ENCODE data around the gene TTI1.
A peak's percentile ranks its signal among the peaks of the same experiment; 100 is the strongest.

TTI1 gene

GRCh38 chr20:37988306-37988954, 44.8 kb downstream of the TTI1 start:
- Histone ChIP-seq H3K36me3 (ENCODE audit: control insufficient read depth, insufficient read depth, low read length) (peaks cover 49% of the 10 kb centered on the region), H3K4me3 (ENCODE audit: extremely low read depth, insufficient read depth, low read length, poor library complexity, severe bottlenecking) (no peak overlapping the region), H3K27ac (ENCODE audit: low read depth, low read length, severe bottlenecking) (peak overlapping the region; percentile 59), H3K4me1 (ENCODE audit: control insufficient read depth, insufficient read depth, low read length, poor library complexity, severe bottlenecking) (peaks cover 19% of the 10 kb centered on the region), H3K9me3 (ENCODE audit: control insufficient read depth, low read length) (no peaks in the 10 kb centered on the region)
- 94 to 98% methylated on average over 3 to 5 of the region's 5 CpGs for WGBS, 2 experiments (ENCODE audit: insufficient coverage in 2 of 2)

- H3K27ac ChIP-seq (ENCODE audit: low read depth, low read length, severe bottlenecking) = peak overlapping the region; percentile 59
- H3K9me3 ChIP-seq (ENCODE audit: control insufficient read depth, low read length) = no peaks in the 10 kb centered on the region
- peaks cover 19% of the 10 kb centered on the region for H3K4me1 ChIP-seq (ENCODE audit: control insufficient read depth, insufficient read depth, low read length, poor library complexity, severe bottlenecking)
- no peak overlapping the region for H3K4me3 ChIP-seq (ENCODE audit: extremely low read depth, insufficient read depth, low read length, poor library complexity, severe bottlenecking)
- 84 to 88% methylated on average over 7 to 10 of the region's 12 CpGs for WGBS, 2 experiments (ENCODE audit: insufficient coverage in 2 of 2)
- H3K36me3 ChIP-seq (ENCODE audit: control insufficient read depth, insufficient read depth, low read length) = peaks cover 51% of the 10 kb centered on the region
These were observed 45.5 kb downstream of the TTI1 start for GRCh38 chr20:37987602-37988290.

- Histone ChIP-seq H3K27ac (ENCODE audit: low read depth, low read length, severe bottlenecking) (peak overlapping the region; percentile 51), H3K9me3 (ENCODE audit: control insufficient read depth, low read length) (no peaks in the 10 kb centered on the region), H3K4me1 (ENCODE audit: control insufficient read depth, insufficient read depth, low read length, poor library complexity, severe bottlenecking) (peaks cover 19% of the 10 kb centered on the region), H3K4me3 (ENCODE audit: extremely low read depth, insufficient read depth, low read length, poor library complexity, severe bottlenecking) (no peak overlapping the region), H3K36me3 (ENCODE audit: control insufficient read depth, insufficient read depth, low read length) (peaks cover 53% of the 10 kb centered on the region)
- 87 to 91% methylated on average over 7 to 9 of the region's 9 CpGs for WGBS, 2 experiments (ENCODE audit: insufficient coverage in 2 of 2)
These were observed 46.2 kb downstream of the TTI1 start for GRCh38 chr20:37986873-37987601.

- Histone ChIP-seq H3K4me1 (ENCODE audit: control insufficient read depth, insufficient read depth, low read length, poor library complexity, severe bottlenecking) (peaks cover 19% of the 10 kb centered on the region), H3K36me3 (ENCODE audit: control insufficient read depth, insufficient read depth, low read length) (peaks cover 48% of the 10 kb centered on the region), H3K9me3 (ENCODE audit: control insufficient read depth, low read length) (no peaks in the 10 kb centered on the region), H3K4me3 (ENCODE audit: extremely low read depth, insufficient read depth, low read length, poor library complexity, severe bottlenecking) (no peak overlapping the region), H3K27ac (ENCODE audit: low read depth, low read length, severe bottlenecking) (no peak overlapping the region)
- WGBS, 2 experiments (ENCODE audit: insufficient coverage in 2 of 2) = 97 to 98% methylated on average over 7 to 8 of the region's 9 CpGs
These were observed 47.0 kb downstream of the TTI1 start for GRCh38 chr20:37986044-37986858.

- H3K36me3 ChIP-seq (ENCODE audit: control insufficient read depth, insufficient read depth, low read length) = peaks cover 40% of the 10 kb centered on the region
- peaks cover 9% of the 10 kb centered on the region for H3K4me1 ChIP-seq (ENCODE audit: control insufficient read depth, insufficient read depth, low read length, poor library complexity, severe bottlenecking)
- no peak overlapping the region for H3K27ac ChIP-seq (ENCODE audit: low read depth, low read length, severe bottlenecking)
- 91% methylated on average over 13 to 14 of the region's 14 CpGs for WGBS, 2 experiments (ENCODE audit: insufficient coverage in 2 of 2)
- H3K9me3 ChIP-seq (ENCODE audit: control insufficient read depth, low read length) = no peaks in the 10 kb centered on the region
- no peak overlapping the region for H3K4me3 ChIP-seq (ENCODE audit: extremely low read depth, insufficient read depth, low read length, poor library complexity, severe bottlenecking)
These were observed 49.1 kb downstream of the TTI1 start for GRCh38 chr20:37984018-37984785.

GRCh38 chr20:37983286-37983685, 50.0 kb downstream of the TTI1 start:
- H3K9me3 ChIP-seq (ENCODE audit: control insufficient read depth, low read length) = no peaks in the 10 kb centered on the region
- H3K4me1 ChIP-seq (ENCODE audit: control insufficient read depth, insufficient read depth, low read length, poor library complexity, severe bottlenecking) = peaks cover 9% of the 10 kb centered on the region
- peaks cover 34% of the 10 kb centered on the region for H3K36me3 ChIP-seq (ENCODE audit: control insufficient read depth, insufficient read depth, low read length)
- no peak overlapping the region for H3K27ac ChIP-seq (ENCODE audit: low read depth, low read length, severe bottlenecking)
- 94 to 95% methylated on average over 10 to 12 of the region's 13 CpGs for WGBS, 2 experiments (ENCODE audit: insufficient coverage in 2 of 2)
- H3K4me3 ChIP-seq (ENCODE audit: extremely low read depth, insufficient read depth, low read length, poor library complexity, severe bottlenecking) = no peak overlapping the region

- 92 to 100% methylated on average over 4 of the region's 8 CpGs for WGBS, 2 experiments (ENCODE audit: insufficient coverage in 2 of 2)
- H3K27ac ChIP-seq (ENCODE audit: low read depth, low read length, severe bottlenecking) = no peak overlapping the region
- no peak overlapping the region for H3K4me3 ChIP-seq (ENCODE audit: extremely low read depth, insufficient read depth, low read length, poor library complexity, severe bottlenecking)
- no peaks in the 10 kb centered on the region for H3K4me1 ChIP-seq (ENCODE audit: control insufficient read depth, insufficient read depth, low read length, poor library complexity, severe bottlenecking)
- no peaks in the 10 kb centered on the region for H3K9me3 ChIP-seq (ENCODE audit: control insufficient read depth, low read length)
- H3K36me3 ChIP-seq (ENCODE audit: control insufficient read depth, insufficient read depth, low read length) = peaks cover 29% of the 10 kb centered on the region
These were observed 51.7 kb downstream of the TTI1 start for GRCh38 chr20:37981568-37981967.

- H3K36me3 ChIP-seq (ENCODE audit: control insufficient read depth, insufficient read depth, low read length) = peaks cover 29% of the 10 kb centered on the region
- H3K27ac ChIP-seq (ENCODE audit: low read depth, low read length, severe bottlenecking) = no peak overlapping the region
- H3K9me3 ChIP-seq (ENCODE audit: control insufficient read depth, low read length) = no peaks in the 10 kb centered on the region
- no peak overlapping the region for H3K4me3 ChIP-seq (ENCODE audit: extremely low read depth, insufficient read depth, low read length, poor library complexity, severe bottlenecking)
- 95 to 100% methylated on average over 4 to 5 of the region's 6 CpGs for WGBS, 2 experiments (ENCODE audit: insufficient coverage in 2 of 2)
- no peaks in the 10 kb centered on the region for H3K4me1 ChIP-seq (ENCODE audit: control insufficient read depth, insufficient read depth, low read length, poor library complexity, severe bottlenecking)
These were observed 52.4 kb downstream of the TTI1 start for GRCh38 chr20:37980876-37981275.

GRCh38 chr20:37980383-37980782, 52.9 kb downstream of the TTI1 start:
- 89 to 91% methylated on average over 7 of the region's 8 CpGs for WGBS, 2 experiments (ENCODE audit: insufficient coverage in 2 of 2)

More at GRCh38 chr20:37980383-37980782, 52.9 kb downstream of the TTI1 start:
- Histone ChIP-seq H3K4me3 (ENCODE audit: extremely low read depth, insufficient read depth, low read length, poor library complexity, severe bottlenecking) (no peak overlapping the region), H3K36me3 (ENCODE audit: control insufficient read depth, insufficient read depth, low read length) (peaks cover 25% of the 10 kb centered on the region), H3K27ac (ENCODE audit: low read depth, low read length, severe bottlenecking) (no peak overlapping the region), H3K4me1 (ENCODE audit: control insufficient read depth, insufficient read depth, low read length, poor library complexity, severe bottlenecking) (no peaks in the 10 kb centered on the region), H3K9me3 (ENCODE audit: control insufficient read depth, low read length) (no peaks in the 10 kb centered on the region)

Data from mesodermal cell (in vitro differentiated cells).